Tibial artery (tissue), 4 donors: ENCODE measurements around the gene SHF.

ENCODE experiments used
- DNase-seq, 2 donors: peaks; one replicate each; pipeline ENCODE4 v3.0.0-alpha.2; 2019
- H3K27ac ChIP-seq, 2 donors: fragments of 200-600 bp; sonication (generic) in 1 of 2; 1 replicate in 1 of 2; 2 replicates in 1 of 2; pipeline ENCODE4 v1.5.1; 2018 to 2019; ENCODE audit warnings: mild to moderate bottlenecking in 1 of 2
- H3K27me3 ChIP-seq, 2 donors: fragments of 200-600 bp; sonication (generic) in 1 of 2; one replicate each; pipeline versions ENCODE4 v1.5.1 to v1.6.0; 2016 to 2019
- H3K36me3 ChIP-seq, 3 donors: fragments of 200-600 bp; sonication (generic) in 2 of 3; one replicate each; pipeline ENCODE4 v1.5.1; 2016 to 2019; ENCODE audit warnings: mild to moderate bottlenecking in 2 of 3
- H3K4me1 ChIP-seq, 4 donors: fragments of 200-600 bp; sonication (generic) in 2 of 4; 1 replicate in 3 of 4; 2 replicates in 1 of 4; pipeline ENCODE4 v1.5.1; 2016 to 2019
- H3K4me3 ChIP-seq, 2 donors: fragments of 200-600 bp; sonication (generic) in 1 of 2; 1 replicate in 1 of 2; 2 replicates in 1 of 2; pipeline ENCODE4 v1.5.1; 2018 to 2019; ENCODE audit warnings: mild to moderate bottlenecking in 2 of 2
- H3K9me3 ChIP-seq, 3 donors: fragments of 200-600 bp; sonication (generic) in 1 of 3; one replicate each; pipeline ENCODE4 v1.5.1; 2016 to 2019
- intact Hi-C: fragments of 100-400 bp; cut with DNase I; formaldehyde crosslinking; loops from one replicate; pipeline ENCODE4 v1.15.0; 2023; ENCODE audit warnings: low total_unique reads
- TF ChIP-seq, protein P1 (sequence below), 2 experiments: fragments of 200-600 bp in 1 of 2; fragments of 450-650 bp in 1 of 2; IDR thresholded peaks; one replicate each; pipeline ENCODE4 v1.5.1; 2017 to 2019; ENCODE audit warnings: antibody characterized with exemption in 2 of 2, mild to moderate bottlenecking in 1 of 2, moderate library complexity in 1 of 2

The SHF gene

GRCh38 chr15:45161666-45162065 lies 26.1 kb downstream of the SHF start:
- intact Hi-C loops, result loop anchor here (10.0 kb wide), 1 partner anchor 483 kb away; no protein-coding TSS in a partner anchor
- no peaks in the 10 kb centered on the region for H3K9me3 ChIP-seq
- DNase-seq, result no peak
- no peak overlapping the region for H3K27ac ChIP-seq
- H3K36me3 ChIP-seq, result no peaks in the 10 kb centered on the region
- no peak overlapping the region for H3K4me3 ChIP-seq
- peaks cover 0 to 20% (median 14%) of the 10 kb centered on the region in 4 donors for H3K4me1 ChIP-seq
- TF ChIP-seq, protein P1, sequence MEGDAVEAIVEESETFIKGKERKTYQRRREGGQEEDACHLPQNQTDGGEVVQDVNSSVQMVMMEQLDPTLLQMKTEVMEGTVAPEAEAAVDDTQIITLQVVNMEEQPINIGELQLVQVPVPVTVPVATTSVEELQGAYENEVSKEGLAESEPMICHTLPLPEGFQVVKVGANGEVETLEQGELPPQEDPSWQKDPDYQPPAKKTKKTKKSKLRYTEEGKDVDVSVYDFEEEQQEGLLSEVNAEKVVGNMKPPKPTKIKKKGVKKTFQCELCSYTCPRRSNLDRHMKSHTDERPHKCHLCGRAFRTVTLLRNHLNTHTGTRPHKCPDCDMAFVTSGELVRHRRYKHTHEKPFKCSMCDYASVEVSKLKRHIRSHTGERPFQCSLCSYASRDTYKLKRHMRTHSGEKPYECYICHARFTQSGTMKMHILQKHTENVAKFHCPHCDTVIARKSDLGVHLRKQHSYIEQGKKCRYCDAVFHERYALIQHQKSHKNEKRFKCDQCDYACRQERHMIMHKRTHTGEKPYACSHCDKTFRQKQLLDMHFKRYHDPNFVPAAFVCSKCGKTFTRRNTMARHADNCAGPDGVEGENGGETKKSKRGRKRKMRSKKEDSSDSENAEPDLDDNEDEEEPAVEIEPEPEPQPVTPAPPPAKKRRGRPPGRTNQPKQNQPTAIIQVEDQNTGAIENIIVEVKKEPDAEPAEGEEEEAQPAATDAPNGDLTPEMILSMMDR (IDR thresholded peaks at IDR 0.05), result no peak
- no peaks in the 10 kb centered on the region for H3K27me3 ChIP-seq

- no peak overlapping the region for H3K4me3 ChIP-seq
- DNase-seq, result no peak
- no peaks in the 10 kb centered on the region for H3K9me3 ChIP-seq
- intact Hi-C loops, result no loop called here
- no peak overlapping the region for H3K27ac ChIP-seq
- no peaks in the 10 kb centered on the region for H3K36me3 ChIP-seq
- H3K27me3 ChIP-seq, result no peaks in the 10 kb centered on the region
- TF ChIP-seq, protein P1 (IDR thresholded peaks at IDR 0.05), result no peak
- H3K4me1 ChIP-seq, result peaks cover 0 to 6% (median 4%) of the 10 kb centered on the region in 4 donors
Observed at GRCh38 chr15:45157974-45158373, 29.8 kb downstream of the SHF start.

DNA sequence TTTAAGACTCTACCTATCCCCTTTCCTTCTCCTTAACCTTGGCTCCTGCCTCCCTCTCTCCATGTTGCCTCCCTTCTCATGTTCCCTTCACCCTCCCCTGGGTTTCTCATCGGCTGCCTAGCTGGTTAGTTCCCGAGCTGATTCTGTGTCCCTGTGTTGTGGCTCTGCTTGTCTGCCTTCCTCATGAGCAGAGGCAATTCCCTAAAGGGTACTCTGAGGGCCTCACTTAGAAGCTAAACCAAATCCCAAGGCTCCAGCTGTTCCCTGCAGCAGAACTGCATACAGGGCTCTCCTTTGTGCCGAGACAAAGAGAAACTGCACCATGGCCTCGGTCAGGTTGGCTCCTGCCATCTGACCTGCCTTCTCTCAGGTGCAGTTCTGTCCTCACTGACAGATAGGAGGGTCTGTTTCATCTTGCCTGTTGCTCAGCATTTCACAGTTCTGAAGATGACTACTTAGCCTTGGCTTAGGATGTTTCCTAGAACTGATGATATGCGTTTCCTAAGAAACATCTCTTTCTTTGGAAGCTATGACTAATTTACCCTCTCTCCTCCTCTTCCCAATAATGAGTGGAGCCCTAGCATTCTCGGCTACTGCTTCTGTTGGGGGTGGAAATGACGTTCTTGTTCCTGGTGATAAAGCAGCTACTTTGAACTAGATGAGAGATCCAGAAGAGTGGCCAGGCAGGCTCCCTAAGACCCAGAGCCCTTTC lies 30.9 kb downstream of the SHF start:
- Histone ChIP-seq H3K27me3 (no peaks in the 10 kb centered on the region), H3K36me3 (peaks cover 0 to 8% (median 5%) of the 10 kb centered on the region in 3 donors), H3K4me1 (no peaks in the 10 kb centered on the region), H3K9me3 (no peaks in the 10 kb centered on the region), H3K27ac (no peak overlapping the region), H3K4me3 (no peak overlapping the region)
- no peak for DNase-seq
- TF ChIP-seq, protein P1 (IDR thresholded peaks at IDR 0.05), result no peak
- intact Hi-C loops, result no loop called here

DNA sequence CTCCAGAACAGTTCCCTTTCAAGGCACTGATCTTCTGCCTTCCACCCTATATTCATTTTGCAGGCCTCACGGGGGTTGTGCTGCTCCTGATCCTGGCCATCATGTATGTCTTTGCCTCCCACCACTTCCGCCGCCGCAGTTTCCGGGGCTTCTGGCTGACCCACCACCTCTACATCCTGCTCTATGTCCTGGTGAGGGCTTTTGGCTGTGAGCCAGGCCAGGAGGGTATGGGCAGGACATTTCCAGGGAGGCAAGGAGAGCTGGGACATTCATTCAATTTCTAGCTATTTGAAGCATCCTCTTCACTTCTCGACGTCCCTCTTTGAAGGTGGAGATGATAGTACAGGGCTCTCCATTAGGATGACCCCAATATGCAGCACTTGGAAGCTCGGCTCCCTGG lies 32.0 kb downstream of the SHF start:
- TF ChIP-seq, protein P1 (IDR thresholded peaks at IDR 0.05), result no peak
- Histone ChIP-seq H3K4me1 (no peaks in the 10 kb centered on the region), H3K27me3 (no peaks in the 10 kb centered on the region), H3K4me3 (no peak overlapping the region), H3K36me3 (peaks cover 0 to 17% (median 5%) of the 10 kb centered on the region in 3 donors), H3K27ac (no peak overlapping the region), H3K9me3 (no peaks in the 10 kb centered on the region)
- intact Hi-C loops, result no loop called here
- DNase-seq, result no peak

- TF ChIP-seq, protein P1 (IDR thresholded peaks at IDR 0.05), result no peak
- peaks cover 0 to 17% (median 5%) of the 10 kb centered on the region in 3 donors for H3K36me3 ChIP-seq
- H3K27ac ChIP-seq, result no peak overlapping the region
- H3K27me3 ChIP-seq, result no peaks in the 10 kb centered on the region
- no peak overlapping the region for H3K4me3 ChIP-seq
- intact Hi-C loops, result no loop called here
- no peaks in the 10 kb centered on the region for H3K9me3 ChIP-seq
- DNase-seq, result no peak
- H3K4me1 ChIP-seq, result no peaks in the 10 kb centered on the region
Observed at GRCh38 chr15:45151998-45152828, 35.6 kb downstream of the SHF start.
